ENCODE data around the gene GOLGA8B.
"Not testable (repeated sequence)": the region's sequence is repeated elsewhere in the genome, so short reads cannot be mapped to it uniquely, and the experiment has no call there.

The GOLGA8B gene

DNA sequence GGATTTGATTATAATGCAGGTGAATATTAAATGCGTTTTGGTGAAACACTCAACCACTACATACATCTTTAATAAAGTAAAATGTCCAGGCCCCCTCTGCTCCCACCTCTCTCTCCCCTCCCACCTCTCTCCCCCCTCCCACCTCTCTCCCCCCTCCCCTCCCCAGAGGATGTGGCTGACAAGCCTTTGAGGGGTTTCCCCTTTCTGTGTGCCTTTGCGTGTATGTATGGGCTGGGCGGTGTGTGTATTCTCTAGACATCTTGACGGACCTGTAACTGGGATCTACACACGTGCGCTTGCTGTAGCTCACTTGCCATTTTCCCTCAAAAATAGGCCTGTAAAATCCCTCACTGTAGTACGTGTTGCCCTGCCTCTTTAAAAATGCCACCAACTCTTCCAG, 28.3 kb downstream of the GOLGA8B start:
- not testable (repeated sequence) for DNase-seq

DNA sequence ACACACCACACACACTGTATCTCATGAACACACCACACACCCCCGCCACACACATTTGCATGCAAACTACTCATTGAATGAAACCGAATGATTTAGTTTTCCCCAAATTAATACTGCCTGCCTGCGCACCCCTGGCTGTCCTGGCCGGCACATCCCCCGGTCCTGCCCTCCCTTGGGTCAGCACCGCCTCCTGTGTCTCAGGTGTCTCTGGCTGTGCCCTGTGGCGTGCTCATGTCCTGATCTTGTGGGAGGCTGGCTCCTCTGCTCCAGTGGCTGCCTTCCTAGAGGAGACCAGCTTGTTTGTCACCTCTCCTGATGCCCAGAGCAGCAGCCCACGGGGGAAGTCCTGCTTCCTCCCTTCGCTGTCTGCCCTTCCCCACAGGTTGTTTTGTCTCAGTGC, 28.7 kb downstream of the GOLGA8B start:
- not testable (repeated sequence) for DNase-seq

DNA sequence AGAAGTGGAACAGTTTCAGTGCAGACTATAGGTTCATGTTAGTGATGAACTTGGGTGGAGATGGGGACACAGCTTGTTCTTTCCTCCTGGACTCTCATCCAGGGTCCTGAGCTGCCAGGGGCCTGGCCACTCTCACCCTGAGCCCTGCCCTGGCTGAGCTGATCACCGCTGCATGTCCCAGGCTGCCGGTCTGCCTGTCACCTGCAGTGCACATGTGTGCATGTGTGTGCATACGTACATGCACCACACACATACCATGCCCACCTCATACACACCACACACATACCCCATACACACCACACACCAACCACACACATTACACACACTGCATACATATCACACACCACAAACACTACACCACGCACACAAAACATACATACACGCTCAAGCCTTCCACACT, 29.3 kb downstream of the GOLGA8B start:
- not testable (repeated sequence) for DNase-seq

DNA sequence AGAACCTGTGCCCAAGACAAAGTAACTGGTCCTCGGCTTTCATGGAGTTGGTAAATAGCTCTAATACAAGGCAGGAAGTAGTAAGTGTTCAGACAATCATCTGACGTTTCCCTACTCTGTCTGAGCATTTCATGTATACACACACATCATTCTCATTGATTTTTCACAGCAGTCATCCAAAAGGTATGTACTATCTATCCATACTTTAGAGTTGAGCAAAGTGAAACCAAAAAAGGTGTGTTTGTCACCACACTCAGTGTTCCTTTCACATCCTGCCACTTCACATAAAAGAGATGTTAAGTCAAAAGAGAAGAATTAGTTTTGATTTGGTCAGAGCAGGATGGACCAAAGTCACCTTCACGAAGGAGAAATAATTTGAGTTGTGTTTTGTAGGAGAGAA, 33.3 kb downstream of the GOLGA8B start:
- not testable (repeated sequence) for DNase-seq

DNA sequence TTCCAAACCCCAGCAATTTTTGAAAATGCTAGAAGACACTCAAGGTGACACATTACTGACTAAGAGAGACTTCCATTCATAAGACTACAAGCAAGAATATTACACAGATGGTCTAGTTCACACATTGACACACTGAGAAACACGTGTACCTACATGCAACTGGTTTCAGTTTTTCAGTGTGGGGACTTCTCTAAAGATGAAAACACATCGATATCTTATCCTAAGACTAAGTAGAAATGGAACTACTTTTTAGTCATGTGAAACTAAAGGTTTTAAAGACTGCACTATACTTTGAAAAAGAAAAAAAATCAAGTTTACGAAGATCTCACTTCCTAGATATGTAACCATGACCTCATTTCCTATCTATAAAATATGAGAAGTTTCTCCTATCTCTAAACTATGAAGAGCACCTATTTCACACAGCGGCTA, 34.1 kb downstream of the GOLGA8B start:
- DNase-seq, result not testable (repeated sequence)

DNA sequence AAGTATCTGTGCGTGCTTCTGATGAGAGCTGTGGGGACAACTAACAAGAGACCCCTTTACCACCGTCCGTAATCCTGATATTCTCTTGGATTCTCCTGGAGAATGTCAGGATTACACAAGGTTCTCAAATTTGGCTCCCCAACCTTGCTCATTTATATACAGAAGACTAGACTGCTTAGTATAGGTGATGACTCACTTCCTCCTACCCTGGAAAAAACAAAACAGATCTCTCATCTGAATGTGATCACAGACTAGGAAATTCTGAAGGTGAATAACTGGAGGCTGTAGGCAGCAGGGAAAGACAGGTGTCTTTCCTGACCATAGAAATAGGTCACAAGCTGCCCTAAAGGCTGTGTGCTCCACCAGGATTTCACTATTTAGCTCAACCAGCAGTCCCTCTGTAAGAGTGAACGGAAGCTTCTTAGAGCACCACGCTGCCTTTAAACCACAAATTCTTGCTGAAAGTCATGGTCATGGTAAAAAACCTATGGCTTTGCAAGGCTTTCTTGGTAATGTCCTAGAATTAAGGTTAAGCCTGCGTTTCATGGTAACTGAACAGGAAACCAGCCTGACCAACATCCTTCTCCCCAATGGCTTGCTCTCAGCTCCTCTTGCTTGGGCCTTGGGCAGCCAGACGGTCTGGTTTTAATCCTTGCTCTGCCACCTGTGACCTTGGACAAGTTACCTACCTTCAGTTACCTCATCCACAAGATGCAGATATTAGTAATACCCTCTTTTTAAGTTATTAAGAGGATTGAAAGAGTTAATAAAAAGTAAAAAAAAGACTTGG, 39.4 kb downstream of the GOLGA8B start:
- DNase-seq, result not testable (repeated sequence)

DNA sequence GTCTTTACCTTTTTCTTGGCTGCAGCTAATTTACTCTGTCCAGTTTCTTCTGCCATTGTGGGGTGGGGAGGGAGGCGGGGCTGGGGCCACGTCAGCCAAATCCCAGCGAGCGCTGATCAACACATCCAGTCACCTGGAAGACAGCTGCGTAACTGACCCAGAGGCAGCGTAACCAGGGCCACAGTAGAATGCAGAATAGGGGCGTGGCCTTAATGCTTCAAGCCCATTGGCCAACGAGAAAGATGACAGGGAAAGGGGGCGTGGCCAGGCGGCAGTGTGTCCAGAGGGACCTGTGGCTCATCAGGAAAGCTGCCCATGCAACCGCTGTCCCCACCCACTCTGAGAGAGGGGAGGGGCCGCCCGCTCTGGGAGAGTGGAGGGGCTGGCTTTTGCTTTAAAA, 47.6 kb downstream of the GOLGA8B start:
- DNase-seq, result not testable (repeated sequence)

Measured in effector CD8-positive, alpha-beta T cell (primary cell).